ENCODE data around the gene SNX14. TPM values are rescaled to one million over a fixed set of nuclear protein-coding genes. Genes with fewer than 3 reads are reported as not detected.
"Not testable (repeated sequence)": the region's sequence is repeated elsewhere in the genome, so short reads cannot be mapped to it uniquely, and the experiment has no call there.

Gene SNX14
- total and polyA plus RNA-seq, 9 donors: 39.7 to 80.2 (median 61.2) TPM

DNA sequence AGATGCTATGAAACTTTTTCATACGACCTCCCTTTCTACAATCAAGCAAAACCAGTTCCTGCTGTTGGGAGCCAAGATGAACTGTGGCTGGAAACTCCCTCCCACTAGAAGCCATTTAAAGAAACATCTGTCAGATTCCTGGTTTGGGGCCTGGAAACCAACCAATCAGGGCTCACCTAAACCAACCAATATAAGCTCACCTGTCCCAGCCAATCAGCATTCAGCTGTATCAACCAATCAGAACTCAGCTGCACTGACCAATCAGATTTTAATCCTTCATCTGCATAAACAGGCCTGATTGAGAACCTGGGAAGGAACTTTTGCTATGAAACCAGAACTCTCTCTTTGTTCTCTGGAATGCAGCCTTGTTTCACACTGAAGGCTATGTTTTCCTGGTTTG is 42.4 kb downstream of the SNX14 start:
- no peaks in the 10 kb centered on the region for H3K9me3 ChIP-seq
- no peaks in the 10 kb centered on the region for H3K27me3 ChIP-seq
- no peaks in the 10 kb centered on the region for H3K36me3 ChIP-seq
- H3K4me1 ChIP-seq (ENCODE audit: insufficient read depth): no peaks in the 10 kb centered on the region
- TF ChIP-seq EP300 (IDR thresholded peaks at IDR 0.05) (no peak), POLR2A (IDR thresholded peaks at IDR 0.05) (no peak)
- TF ChIP-seq, protein P1, sequence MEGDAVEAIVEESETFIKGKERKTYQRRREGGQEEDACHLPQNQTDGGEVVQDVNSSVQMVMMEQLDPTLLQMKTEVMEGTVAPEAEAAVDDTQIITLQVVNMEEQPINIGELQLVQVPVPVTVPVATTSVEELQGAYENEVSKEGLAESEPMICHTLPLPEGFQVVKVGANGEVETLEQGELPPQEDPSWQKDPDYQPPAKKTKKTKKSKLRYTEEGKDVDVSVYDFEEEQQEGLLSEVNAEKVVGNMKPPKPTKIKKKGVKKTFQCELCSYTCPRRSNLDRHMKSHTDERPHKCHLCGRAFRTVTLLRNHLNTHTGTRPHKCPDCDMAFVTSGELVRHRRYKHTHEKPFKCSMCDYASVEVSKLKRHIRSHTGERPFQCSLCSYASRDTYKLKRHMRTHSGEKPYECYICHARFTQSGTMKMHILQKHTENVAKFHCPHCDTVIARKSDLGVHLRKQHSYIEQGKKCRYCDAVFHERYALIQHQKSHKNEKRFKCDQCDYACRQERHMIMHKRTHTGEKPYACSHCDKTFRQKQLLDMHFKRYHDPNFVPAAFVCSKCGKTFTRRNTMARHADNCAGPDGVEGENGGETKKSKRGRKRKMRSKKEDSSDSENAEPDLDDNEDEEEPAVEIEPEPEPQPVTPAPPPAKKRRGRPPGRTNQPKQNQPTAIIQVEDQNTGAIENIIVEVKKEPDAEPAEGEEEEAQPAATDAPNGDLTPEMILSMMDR (IDR thresholded peaks at IDR 0.05): no peak
- intact Hi-C loops (cut with DNase I): no loop called here
- no peak overlapping the region for H3K27ac ChIP-seq
- H3K4me3 ChIP-seq: no peak overlapping the region
- WGBS, 3 donors: 75 to 81% (median 79%) methylated on average over 1 of the region's 1 CpG
- no peak for DNase-seq

GRCh38 chr6:85547719-85548118 is 45.9 kb downstream of the SNX14 start:
- no peak overlapping the region for H3K27ac ChIP-seq
- DNase-seq: no peak
- H3K4me3 ChIP-seq: no peak overlapping the region
- H3K4me1 ChIP-seq (ENCODE audit: insufficient read depth): no peaks in the 10 kb centered on the region
- H3K36me3 ChIP-seq: no peaks in the 10 kb centered on the region
- TF ChIP-seq POLR2A (IDR thresholded peaks at IDR 0.05): no peak
- TF ChIP-seq, protein P1 (IDR thresholded peaks at IDR 0.05): no peak
- H3K27me3 ChIP-seq: no peaks in the 10 kb centered on the region
- H3K9me3 ChIP-seq: no peaks in the 10 kb centered on the region
- intact Hi-C loops (cut with DNase I): no loop called here

DNA sequence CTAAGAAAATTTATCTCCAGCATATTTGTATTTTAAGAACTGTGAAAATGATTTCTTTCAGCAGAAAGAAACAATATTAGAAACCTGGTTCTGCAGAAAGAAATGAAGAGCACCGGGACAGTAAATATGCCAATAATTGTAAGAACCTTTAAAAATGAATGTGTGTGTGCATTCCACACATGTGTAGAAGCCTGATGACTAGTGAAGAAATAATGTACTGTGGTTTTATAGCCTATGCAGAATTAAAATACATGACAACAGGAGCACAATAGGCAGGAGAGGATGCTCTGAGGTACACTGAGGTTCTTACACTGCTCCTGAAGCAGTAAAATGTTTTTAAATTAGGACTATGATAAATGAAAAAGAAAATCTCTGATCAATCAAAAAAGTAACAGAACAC is 48.9 kb downstream of the SNX14 start:
- H3K9me3 ChIP-seq: no peaks in the 10 kb centered on the region
- intact Hi-C loops (cut with DNase I): no loop called here
- no peaks in the 10 kb centered on the region for H3K27me3 ChIP-seq
- no peak for DNase-seq
- H3K4me1 ChIP-seq (ENCODE audit: insufficient read depth): no peaks in the 10 kb centered on the region
- no peak overlapping the region for H3K4me3 ChIP-seq
- H3K36me3 ChIP-seq: no peaks in the 10 kb centered on the region
- no peak overlapping the region for H3K27ac ChIP-seq
- 95 to 100% (median 97%) methylated on average over 1 of the region's 1 CpG for WGBS, 3 donors
- TF ChIP-seq, protein P1 (IDR thresholded peaks at IDR 0.05): no peak
- TF ChIP-seq POLR2A (IDR thresholded peaks at IDR 0.05) (no peak), EP300 (IDR thresholded peaks at IDR 0.05) (no peak)

GRCh38 chr6:85537055-85537494 is 56.6 kb downstream of the SNX14 start:
- no peaks in the 10 kb centered on the region for H3K36me3 ChIP-seq
- intact Hi-C loops (cut with DNase I): no loop called here
- DNase-seq: no peak
- H3K9me3 ChIP-seq: no peaks in the 10 kb centered on the region
- H3K27ac ChIP-seq: no peak overlapping the region
- no peaks in the 10 kb centered on the region for H3K27me3 ChIP-seq
- no peak overlapping the region for H3K4me3 ChIP-seq
- WGBS, 3 donors: 25 to 34% (median 29%) methylated on average over 2 of the region's 2 CpGs
- TF ChIP-seq, protein P1 (IDR thresholded peaks at IDR 0.05): peak in 2 of 3 donors; percentile 10 to 28
- no peak for TF ChIP-seq POLR2A (IDR thresholded peaks at IDR 0.05)
- no peaks in the 10 kb centered on the region for H3K4me1 ChIP-seq (ENCODE audit: insufficient read depth)

GRCh38 chr6:85524281-85524680 is 69.4 kb downstream of the SNX14 start:
- H3K27ac ChIP-seq; H3K36me3 ChIP-seq; H3K4me3 ChIP-seq; H3K4me1 ChIP-seq (ENCODE audit: insufficient read depth); H3K27me3 ChIP-seq; DNase-seq; H3K9me3 ChIP-seq; intact Hi-C loops (cut with DNase I): not testable (repeated sequence)
- WGBS, 3 donors: 71 to 81% (median 73%) methylated on average over 2 of the region's 2 CpGs

All from ovary (tissue), 9 donors.